ENCODE measurements around the gene TXNDC2.

GRCh38 chr18:9866627-9867026 lies 19.1 kb upstream of the TXNDC2 start:
- TF ChIP-seq CTCF (conservative IDR thresholded peaks at IDR 0.05; ENCODE audit: low read length) (no peak), EZH2phosphoT487 (IDR thresholded peaks at IDR 0.05; ENCODE audit: borderline replicate concordance) (no peak)
